ENCODE results near the gene ZNF473.
A peak's percentile ranks its signal among the peaks of the same experiment; 100 is the strongest.

The ZNF473 gene

GRCh38 chr19:50025794-50026549, at the start of gene ZNF473:
Gene ZNF473, plus strand, starts transcription at chr19:50026005. Its CDS starts 5,078 bp downstream, at chr19:50031083.
- DNase-seq: peak; percentile 94 to 98

DNA sequence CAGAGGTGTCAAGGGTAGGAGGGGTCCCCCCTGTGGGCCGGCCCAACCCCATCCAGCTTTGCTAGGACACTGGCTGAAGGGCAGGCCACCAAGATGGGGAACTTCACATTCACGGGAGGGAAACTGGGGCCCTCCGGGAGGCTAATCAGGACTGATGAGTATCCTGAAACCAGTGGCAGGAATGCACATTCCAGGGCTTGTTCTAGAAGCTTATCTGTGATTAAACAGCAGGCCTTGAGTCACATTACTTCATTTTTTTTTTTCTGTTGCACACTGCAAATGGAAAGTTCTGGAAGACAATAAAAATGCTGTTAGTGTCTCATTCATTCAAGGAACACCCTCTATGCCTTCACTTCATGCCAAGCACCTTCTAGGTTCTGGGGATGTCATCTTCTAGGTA, 49.3 kb upstream of the ZNF473 start:
- no peak for DNase-seq

- DNase-seq: no peak
Observed at GRCh38 chr19:49977076-49977475, 48.7 kb upstream of the ZNF473 start.

DNA sequence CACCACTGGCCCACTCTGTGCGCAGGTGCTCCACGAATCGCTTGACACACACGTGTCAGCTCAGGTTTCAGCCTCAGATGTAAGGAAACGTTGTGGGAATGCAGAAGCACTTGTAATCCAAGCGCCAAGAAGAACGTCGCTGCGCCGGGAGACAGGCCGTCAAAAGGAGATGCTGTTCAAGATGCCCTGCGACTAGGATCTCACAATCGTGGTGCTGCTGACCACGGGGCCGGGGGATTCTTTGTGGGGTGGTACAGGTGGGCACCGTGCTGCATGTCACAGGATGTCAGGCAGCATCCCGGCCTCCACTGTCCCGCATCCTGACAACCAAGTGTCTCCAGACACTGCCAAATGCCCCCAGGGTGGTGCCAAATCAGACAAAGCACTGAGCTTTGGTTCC, 47.9 kb upstream of the ZNF473 start:
- DNase-seq: no peak

DNA sequence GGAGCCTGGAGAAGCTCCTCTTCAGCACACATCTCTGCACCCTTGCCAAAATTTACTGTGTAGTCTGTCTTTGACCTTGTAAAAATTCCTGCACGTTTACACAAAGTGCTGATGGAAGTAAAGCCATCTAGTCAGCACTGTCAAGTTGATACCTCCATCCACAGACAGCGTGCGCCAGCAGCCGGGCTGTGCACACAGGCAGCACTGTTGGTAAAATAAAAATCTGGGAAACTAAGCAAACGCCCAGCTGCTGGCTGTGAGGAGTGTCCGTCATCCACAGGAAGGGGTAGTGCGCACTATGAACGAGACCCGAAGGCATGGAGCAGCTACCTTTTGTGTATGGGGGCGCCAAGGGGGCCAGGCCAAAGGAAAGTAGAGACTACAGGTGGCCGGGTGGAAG, 47.5 kb upstream of the ZNF473 start:
- no peak for DNase-seq

DNA sequence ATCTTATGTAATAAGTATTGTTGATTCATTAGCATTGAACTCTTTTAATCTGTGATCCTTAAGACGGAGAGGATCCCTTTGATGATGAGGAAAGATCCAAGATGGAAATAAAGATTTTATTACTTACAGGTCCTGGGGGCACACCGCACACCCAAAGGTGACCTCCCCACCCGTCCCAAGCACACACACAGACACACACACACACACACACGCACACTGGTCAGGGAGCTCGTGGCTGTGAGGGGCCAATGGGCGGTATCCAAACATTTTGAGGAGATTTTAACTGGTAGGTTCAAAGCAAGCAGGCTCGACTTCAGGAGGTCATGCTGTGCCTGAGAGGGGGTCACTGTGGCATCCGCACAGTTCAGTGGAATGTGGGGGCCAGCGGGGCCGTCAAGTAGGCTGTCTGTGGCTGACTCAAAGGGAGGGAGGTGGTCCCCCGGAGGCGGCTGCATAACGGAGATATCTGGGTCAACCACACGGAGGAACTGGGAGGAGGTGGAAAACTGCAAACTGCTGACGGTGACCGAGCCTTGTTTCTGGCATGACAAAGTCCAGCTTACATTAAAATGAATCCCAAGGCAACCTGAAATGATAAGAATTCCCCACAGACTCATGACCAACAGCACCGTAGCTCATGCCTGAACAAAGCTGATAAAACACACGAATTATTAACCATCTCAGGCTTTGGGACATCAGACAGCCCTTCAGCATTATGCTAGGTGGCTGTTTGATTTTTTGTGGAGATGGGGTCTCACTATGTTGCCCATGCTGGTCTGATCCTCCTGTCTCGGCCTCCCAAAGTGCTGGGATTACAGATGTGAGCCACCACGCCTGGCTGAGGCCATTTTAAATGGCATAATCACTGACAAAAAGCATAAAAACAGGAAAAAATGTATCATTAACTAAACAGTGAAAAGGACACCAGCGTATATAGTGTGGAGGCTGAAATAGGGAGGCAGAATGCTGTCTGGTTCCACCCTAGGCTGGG, 43.9 kb upstream of the ZNF473 start:
- DNase-seq: no peak

DNA sequence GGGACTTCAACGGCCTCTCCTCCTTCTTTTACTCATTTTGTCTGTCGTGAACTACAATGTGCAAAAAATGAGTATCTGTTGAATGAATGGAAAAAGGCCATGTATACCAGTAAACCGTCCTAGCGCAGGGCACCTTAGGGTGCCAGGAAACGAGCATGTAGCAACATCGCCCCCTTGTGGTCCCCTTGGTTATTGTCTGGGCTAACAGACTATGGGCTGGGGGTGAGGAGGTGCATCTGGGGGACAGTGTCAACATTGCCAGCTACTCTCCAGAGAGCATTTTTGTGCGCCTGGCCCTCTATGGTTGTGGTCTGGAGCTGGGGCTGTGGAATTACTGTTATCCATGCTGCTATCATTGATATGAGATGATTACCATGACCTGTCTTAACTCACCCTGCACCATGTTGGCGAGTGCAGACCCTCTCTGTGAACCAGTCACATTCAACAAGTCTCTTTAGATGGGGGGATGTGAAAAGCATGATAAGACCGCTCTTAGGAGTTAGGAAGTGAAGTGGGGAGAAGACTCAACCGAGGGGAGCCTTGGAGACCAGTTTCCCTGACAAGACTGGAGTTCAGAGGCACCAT, 42.1 kb upstream of the ZNF473 start:
- peak; percentile 21 to 53 for DNase-seq

DNA sequence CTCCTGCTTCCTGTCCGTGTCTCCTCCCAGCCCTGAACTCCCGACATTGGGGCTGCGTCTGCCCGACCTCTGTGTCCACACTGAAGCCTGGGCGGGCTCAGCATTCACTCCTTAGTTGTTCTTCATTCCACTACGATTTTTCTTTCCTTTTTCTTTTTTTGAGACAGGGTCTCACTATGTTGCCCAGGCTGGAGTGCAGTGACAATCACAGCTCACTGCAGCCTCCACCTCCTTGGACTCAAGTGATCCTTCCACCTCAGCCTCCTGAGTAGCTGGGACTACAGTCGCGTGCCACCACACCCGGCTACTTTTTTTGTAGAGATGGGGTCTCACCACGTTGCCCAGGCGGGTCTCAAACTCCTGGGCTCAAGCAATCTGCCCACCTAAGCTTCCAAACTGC, 41.3 kb upstream of the ZNF473 start:
- no peak for DNase-seq

DNA sequence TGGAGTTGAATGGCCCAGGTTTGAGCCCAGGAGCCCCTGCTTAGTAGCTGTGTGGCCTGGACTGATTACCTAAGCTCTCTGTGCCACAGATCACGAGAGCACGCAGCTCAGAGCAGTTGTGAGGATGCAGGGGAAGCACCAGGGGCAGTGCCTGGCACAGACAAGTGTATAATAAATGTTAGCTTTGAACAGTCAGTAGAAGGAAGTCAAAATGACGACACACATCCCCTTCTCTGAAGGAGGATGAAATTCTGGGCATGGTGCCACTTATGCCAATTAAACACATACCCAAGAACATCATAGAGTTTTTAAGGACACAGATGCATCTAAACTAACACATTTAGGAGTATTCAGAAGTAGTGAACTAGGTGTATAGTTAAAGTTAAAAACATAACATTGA, 39.9 kb upstream of the ZNF473 start:
- no peak for DNase-seq

DNA sequence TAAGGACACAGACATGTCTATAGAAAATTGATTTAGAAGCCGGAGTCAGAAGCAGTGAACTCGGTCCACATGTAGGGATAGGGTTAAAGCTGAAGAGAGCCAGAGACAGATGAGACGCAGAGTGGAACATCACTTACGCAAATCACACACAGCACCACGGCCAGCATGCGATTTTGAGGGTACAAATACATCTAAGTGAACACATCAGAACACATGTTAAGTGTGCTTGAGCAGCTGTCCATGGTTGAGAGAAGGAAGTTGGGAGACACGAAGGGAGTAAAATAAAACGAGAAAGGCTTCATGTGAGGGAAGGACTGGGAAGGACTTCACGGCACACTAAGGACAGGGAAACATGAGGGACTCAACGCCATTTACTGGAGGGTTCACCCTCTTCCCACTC, 39.5 kb upstream of the ZNF473 start:
- no peak for DNase-seq

GRCh38 chr19:49987159-49987698, 38.6 kb upstream of the ZNF473 start:
- DNase-seq: peak; percentile 70 to 93

DNA sequence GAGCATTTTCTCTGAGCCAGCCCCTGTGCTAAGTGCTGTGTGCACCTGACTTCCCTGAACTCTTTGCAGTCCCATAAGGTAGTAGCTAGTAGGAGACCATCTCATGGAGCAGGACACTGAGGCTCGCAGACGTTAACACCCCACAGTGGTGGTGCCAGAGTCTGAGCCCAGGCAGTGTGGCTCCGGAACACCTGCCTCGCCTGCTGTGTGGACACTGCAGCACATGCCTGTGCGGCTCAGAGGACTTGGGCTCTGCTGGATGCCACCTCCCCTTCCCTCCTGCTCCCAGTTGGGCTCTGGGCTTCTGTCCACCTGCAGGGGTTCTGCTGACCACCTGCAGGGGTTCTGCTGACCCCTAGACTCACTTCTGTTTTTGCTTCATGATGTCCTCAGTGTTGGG, 37.8 kb upstream of the ZNF473 start:
- DNase-seq: no peak

DNA sequence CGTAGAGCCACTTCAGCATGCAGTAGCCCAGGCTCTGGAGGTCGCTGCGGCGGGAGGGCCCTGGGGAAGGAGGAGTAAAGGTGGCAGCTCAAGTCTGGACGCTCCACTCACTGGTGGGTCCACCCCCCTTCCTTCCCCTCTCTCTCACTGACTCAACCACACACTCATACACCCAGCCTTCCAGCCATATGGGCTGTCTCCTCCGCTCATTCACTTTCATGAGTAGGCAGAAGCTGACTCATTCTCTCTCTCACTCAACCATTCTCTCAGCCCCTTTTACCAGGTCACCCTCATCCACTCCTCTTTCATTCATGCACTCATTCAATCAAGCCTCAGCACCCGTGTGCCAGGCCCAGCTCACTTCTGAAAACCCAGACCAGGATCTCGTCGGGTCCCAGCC, 37.4 kb upstream of the ZNF473 start:
- DNase-seq: no peak

GRCh38 chr19:49997709-49998108, 28.1 kb upstream of the ZNF473 start:
- no peak for DNase-seq

GRCh38 chr19:49999371-50000010, 26.3 kb upstream of the ZNF473 start:
- DNase-seq: no peak

DNA sequence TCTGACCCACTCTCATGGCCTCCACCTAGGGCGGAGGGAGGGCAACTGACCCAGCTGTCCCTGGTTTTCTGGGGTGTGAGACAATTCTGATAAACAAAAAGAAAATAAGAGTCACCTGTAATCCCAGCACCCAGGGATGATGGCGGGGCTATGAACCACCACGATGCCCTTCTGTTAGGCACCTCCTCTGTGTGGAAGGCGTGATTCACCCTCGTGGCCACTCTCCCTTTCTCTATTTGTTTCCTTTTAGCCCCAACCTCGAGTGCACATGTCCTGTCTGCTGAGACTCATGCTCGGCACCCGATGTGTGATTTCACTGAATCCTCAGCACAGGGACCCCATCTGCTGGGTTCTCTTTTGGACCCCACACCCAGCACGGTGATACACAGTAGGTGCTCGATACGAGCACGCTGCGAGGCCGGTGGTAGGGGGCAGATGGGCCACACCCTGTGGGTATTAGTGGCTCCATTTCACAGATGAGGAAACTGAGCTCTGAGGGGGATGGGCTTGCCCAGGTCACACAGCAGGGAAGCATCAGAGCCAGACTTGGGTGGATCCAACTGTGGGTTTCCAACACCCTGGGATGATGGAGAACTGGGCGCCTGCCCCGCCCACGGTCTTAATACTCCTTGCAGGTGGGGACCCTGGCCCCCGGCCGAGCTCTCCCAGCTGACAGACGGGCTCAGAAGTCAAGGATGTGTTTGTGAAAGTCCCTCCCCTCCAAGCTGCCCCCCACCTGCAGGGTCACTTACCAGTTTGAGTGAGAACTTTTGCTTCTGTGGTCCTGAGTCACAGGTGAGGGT, 25.6 kb upstream of the ZNF473 start:
- DNase-seq: no peak

GRCh38 chr19:50000841-50001557, 24.8 kb upstream of the ZNF473 start:
- DNase-seq: no peak

- no peak for DNase-seq
Observed at GRCh38 chr19:50001775-50002174, 24.0 kb upstream of the ZNF473 start.

DNA sequence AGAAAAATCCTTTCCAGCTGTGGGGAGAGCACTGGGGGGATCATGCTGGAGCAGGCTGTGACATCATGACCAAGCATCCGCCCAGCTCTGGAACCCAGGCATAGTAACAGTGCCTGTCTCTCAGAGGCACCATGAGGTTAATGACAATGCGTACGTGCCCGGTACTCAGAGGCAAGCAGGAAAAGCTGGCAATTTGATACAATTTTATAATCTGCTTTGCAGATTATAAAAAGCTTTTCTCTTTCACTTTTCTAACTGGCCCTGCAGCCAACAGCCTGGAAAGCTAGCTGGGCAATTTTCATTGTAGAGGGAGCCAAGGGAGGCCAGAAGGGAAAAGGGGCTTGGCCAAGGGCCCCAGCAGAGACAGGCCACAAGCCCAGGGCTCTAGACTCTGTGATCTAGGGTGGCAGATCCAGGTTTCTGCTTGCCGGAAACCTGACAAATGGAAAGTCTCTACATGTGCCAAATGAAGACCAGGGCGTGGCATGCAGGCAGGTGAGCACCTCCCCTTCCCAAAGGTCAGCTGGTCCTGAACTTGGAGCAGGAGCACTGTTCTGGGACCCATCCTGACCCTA, 23.3 kb upstream of the ZNF473 start:
- no peak for DNase-seq

DNA sequence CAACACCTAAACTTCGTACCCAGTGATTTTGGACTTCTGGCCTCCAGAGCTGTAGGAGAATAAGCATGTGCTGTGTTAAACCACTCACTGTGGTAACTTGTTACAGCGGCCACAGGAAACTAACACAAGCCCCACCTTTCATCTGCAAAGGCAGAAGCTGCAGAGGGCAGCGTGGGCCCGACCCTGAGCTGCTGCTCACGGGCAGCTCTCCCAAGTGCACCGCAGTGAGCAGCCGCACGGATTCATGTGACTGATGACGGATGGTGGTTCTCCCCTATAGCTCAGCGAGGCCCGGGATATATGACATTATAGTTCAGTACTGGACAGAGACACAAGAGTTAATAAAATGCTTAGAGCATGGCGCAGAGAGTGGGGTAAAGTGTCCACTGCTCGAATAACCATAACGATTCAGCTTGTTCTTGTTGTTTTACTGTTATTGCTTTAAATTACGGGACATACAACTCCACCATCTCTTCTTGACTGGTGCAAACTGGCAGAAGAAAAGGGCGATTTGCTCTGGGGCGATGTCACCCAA, 22.5 kb upstream of the ZNF473 start:
- DNase-seq: no peak
